Measurements from ENCODE around the gene ZNF385D.

The ZNF385D gene

GRCh38 chr3:21377071-21377769 lies 373.8 kb downstream of the ZNF385D start:
- no peak for DNase-seq (ENCODE audit: low read depth)

GRCh38 chr3:21372316-21372715 lies 378.7 kb downstream of the ZNF385D start:
- DNase-seq (ENCODE audit: low read depth), result no peak
